DMS153 treated with DMSO at 0.1 percent for 48 hours (cell line): ENCODE results near the gene MRPL23.

Experiments used
- DNase-seq: peaks from one replicate; lab custom pipeline; 2025; ENCODE audit not compliant: unreplicated experiment; lab: John Stamatoyannopoulos, UW

MRPL23 gene

DNA sequence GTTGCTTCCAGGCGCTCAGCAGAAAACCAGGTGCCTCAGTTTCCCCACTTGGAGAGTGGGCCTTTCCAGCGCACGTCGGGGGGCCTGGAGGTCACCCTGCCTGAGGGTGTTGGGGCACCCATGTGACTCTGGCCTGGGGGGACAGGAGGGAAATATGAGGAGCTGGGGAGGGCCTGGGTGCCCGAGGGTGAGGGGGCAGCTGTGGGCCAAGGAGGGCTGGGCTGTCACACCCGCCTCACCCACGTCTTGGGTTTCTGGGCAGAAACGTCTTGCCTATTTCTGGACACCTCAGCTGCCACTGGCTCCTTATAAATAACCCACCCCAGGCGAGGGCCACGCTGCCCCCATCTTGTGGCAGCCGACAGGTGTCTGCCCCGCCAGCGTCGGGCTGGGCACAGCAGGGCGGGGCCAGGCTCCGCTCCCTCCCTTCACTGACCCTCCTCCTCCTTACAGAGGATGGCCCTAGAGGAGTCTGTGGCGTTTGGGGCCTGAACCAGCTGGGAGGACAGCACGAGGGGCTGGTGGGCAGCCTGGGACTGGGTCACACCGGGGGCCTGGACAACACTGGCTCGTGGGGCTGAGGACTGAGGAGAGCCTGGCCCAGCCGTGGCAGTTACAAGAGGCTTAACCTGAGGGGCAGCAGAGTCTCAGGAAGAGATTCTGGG lies 26.1 kb upstream of the MRPL23 start:
- DNase-seq, result no peak

DNA sequence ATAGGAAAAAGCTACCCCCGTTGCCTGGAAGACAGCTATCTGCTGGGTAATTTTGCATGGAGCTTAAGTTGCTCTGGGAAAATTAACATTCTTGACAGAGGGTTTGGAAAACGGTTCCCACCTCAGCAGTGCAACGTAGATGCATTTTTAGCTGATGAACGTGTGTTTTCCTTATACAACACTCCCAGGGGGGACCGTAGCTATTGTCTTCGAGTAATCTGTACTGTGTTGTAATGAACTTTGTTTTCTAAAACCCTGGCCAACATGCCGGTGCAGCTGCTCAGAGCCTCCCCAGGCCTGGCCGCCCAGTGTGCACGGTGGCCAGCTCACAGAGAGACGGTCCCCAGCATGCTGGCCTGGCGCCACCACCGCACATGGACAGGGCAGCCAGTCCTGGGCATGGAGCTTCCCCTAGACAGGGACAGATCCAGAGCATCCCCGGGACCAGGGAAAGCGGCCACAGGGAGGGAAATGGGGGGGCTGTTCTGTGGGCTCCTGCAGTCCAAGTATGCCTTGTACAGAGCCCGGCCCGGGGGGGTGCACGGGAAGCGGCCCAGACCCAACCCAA lies 25.5 kb upstream of the MRPL23 start:
- no peak for DNase-seq

- no peak for DNase-seq
Measured at GRCh38 chr11:1922481-1923081, 24.6 kb upstream of the MRPL23 start.

GRCh38 chr11:1923201-1923956 lies 23.8 kb upstream of the MRPL23 start:
- DNase-seq, result no peak

- DNase-seq, result no peak
Measured at GRCh38 chr11:1924181-1924580, 23.0 kb upstream of the MRPL23 start.

DNA sequence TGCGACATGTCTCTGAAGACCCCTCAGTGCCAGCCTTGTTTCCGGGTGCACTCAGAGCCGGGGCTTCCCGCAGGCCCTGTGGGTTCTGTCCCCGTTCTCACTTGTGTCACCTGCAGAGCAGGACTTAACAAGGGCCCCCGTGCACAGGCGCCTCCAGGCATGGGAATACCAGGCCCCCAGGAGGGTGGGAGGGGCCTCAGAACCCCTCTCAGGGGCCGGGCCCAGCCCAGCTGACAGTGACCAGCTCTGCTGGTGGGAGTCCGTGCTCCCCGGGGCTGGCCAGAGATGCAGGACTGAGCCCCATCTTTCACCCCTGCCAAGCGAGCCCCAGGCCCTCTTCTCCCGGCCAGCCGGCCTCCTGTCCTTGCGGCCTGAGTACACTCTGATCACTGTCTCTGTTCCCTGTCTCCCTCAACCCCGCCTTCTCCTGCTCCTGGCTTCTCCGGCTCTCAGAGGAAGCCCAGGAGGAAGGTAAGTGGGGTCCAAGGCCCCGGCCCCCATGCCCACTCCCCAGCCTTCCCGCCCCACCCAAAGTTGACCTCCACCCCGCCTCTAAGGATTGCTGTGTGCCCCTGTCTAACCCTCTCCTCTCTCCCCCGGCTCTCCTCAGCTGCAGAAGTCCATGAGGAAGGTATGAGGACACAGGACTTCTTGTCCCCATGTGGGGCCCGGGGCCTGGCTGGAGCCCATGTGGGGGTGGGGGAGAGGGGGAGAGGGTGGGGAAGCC lies 22.3 kb upstream of the MRPL23 start:
- no peak for DNase-seq

- no peak for DNase-seq
Measured at GRCh38 chr11:1925373-1926155, 21.6 kb upstream of the MRPL23 start.

GRCh38 chr11:1926156-1927025 lies 20.7 kb upstream of the MRPL23 start:
- DNase-seq, result no peak

DNA sequence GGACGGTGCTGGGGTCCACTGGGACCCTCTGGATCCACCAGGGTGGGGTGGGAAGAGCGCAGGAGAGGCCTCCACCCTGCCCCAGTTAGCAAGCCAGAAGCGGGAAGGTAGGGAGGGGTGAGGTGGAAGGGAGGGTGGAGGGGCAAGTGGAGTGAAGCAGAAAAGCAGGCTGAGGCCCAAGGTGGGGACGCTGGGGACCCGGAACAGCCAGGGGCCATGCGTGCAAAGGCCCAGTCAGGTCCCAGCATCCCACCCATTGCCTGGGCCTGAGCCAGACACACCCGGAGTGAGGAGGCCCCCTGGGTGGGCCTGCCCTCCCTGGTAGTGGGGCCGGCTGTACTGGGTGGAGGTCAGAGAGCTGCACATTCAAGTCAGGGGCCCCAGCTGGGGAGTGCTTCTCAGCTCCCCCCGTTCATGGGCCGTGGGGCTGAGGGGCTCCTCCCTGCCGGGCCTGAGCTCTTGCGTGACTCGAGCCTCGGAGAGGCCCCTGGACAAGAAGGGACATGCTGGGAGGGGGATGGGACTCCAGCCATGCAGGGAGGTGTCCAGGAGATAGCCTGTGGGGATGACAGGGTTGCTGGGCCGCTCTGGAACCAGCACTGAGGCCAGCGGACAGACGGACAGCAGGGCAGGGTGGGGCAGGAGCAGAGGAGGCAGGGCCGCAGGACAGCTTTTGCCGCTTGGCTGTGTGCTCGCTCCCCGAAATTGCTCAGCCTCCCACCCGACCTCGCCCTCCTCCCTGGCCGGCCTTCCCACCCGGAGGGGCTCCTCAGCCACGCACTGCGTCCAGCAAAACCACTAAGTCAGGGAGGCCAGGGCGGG lies 19.9 kb upstream of the MRPL23 start:
- no peak for DNase-seq

- no peak for DNase-seq
Measured at GRCh38 chr11:1927848-1928469, 19.2 kb upstream of the MRPL23 start.

- no peak for DNase-seq
Measured at GRCh38 chr11:1928470-1928890, 18.7 kb upstream of the MRPL23 start.

DNA sequence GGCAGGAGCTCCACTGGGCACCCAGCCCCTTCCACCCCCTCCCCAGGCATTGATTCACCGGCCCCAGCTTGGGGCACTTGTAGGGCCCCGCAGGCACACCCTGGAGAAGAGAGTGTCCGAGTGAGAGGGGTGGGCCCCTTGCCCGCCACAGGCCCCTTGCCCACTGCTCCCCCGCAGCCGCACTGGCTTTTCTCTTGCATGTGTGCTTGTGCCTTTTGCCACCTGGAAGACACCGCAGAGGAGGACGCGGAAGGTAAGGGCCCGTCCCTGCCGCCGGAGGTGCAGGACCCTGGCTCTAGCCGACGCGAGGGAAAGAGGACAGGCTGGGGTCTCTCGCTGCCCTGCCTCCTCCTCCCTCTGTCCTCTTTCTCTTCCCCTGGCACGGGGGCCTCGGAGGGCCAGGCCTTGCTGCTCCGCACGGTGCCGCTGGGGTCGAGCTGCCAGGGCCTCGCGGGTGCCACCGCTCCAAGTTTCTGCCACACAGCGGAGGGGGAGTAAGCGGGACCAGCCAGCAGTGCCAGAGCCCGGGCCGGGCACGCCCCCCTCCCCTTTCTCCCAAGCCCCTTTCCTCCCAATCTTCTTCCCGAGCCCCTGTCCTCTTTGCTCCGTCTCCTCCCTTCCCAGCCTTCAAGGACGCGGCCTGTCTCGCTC lies 18.1 kb upstream of the MRPL23 start:
- DNase-seq, result no peak

- no peak for DNase-seq
Measured at GRCh38 chr11:1929621-1930461, 17.3 kb upstream of the MRPL23 start.

- no peak for DNase-seq
Measured at GRCh38 chr11:1930462-1930830, 16.7 kb upstream of the MRPL23 start.

- no peak for DNase-seq
Measured at GRCh38 chr11:1931341-1932104, 15.6 kb upstream of the MRPL23 start.

GRCh38 chr11:1932105-1932480 lies 15.0 kb upstream of the MRPL23 start:
- DNase-seq, result no peak
